PC-3 (cell line): ENCODE data around the gene BIRC5.

Experiments used
- CTCF ChIP-seq: fragments of 300-600 bp; sonication (generic); conservative IDR thresholded peaks from 2 replicates; pipeline ENCODE4 v1.5.1; 2017; ENCODE audit warnings: antibody characterized with exemption, low read depth, mild to moderate bottlenecking, low read length
- EZH2 ChIP-seq: fragments of 300-600 bp; sonication (generic); IDR thresholded peaks from one replicate; pipeline ENCODE4 v1.6.1; 2017; ENCODE audit warnings: antibody characterized with exemption, mild to moderate bottlenecking, low read length; ENCODE audit not compliant: unreplicated experiment

- TF ChIP-seq CTCF (no peak), EZH2 (no peak)
Observed at GRCh38 chr17:78257810-78258322, 43.8 kb downstream of the BIRC5 start.
